ENCODE results near the gene MAGEF1. TPM values are rescaled to one million over a fixed set of nuclear protein-coding genes. Genes with fewer than 3 reads are reported as not detected.

Gene MAGEF1
- total RNA-seq, 1 experiment from 2014 or later = 31.9 TPM

DNA sequence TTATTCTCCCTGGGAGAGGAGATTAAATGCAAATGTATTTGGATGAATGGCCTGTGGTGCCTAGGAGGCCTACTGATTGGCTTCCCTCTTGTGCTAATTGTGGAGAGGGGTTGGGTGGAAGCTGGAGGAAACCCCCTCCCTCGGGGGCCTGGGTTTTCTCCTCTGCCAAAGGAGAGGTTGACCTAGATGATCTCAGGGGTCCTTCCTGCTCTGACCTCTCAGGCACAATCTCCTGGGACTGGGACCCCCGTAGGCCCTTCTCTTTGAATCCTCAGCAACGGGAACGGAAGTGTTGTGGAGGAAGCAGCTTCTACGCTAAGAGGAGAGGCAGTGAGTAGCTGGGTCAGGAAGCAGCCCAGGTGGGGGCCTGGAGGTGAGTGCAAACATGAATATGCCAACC is 40.5 kb upstream of the MAGEF1 start:
- H3K4me1 Mint-ChIP-seq = peaks cover 42 to 55% of the 10 kb centered on the region in 2 experiments
- peaks cover 8% of the 10 kb centered on the region; the same call in 1 of the 2 replicates for H3K4me1 ChIP-seq (ENCODE audit: insufficient read depth, low read length)
- no peak for DNase-seq

More for the DNA sequence above, 40.5 kb upstream of the MAGEF1 start:
- Histone ChIP-seq H3K14ac (ENCODE audit: insufficient read depth, low read length) (no peak overlapping the region), H3K79me1 (ENCODE audit: insufficient read depth, low read depth, low read length, poor library complexity, severe bottlenecking) (no peaks in the 10 kb centered on the region), H4K91ac (ENCODE audit: insufficient read length, low read depth, low read length) (no peak overlapping the region), H3K4me2 (ENCODE audit: insufficient read depth, insufficient read length, low read length) (no peak overlapping the region), H2AFZ (ENCODE audit: low read length) (no peak overlapping the region), H2BK120ac (ENCODE audit: low read depth, low read length, poor library complexity, severe bottlenecking) (no peak overlapping the region), H3K23ac (ENCODE audit: insufficient read length, low read depth, low read length) (no peak overlapping the region), H2BK15ac (ENCODE audit: low read depth, low read length) (no peak overlapping the region), H3K9me3 (ENCODE audit: control insufficient read depth, low read depth, low read length) (no peaks in the 10 kb centered on the region), H3K23me2 (ENCODE audit: insufficient read length, low read depth, low read length, poor library complexity, severe bottlenecking) (no peaks in the 10 kb centered on the region), H3T11ph (ENCODE audit: low read length) (no peak overlapping the region), H4K8ac (replicated peaks; ENCODE audit: insufficient read length, low read depth, low read length) (no peak overlapping the region), H3K4ac (ENCODE audit: low read depth, low read length) (no peak overlapping the region), H4K20me1 (ENCODE audit: control insufficient read depth, insufficient read depth, insufficient read length) (peaks cover 2% of the 10 kb centered on the region), H2AK5ac (ENCODE audit: insufficient read length, low read length) (no peak overlapping the region), H3K27ac (ENCODE audit: insufficient read length, low read depth, low read length) (no peak overlapping the region), H3K27me3 (ENCODE audit: insufficient read depth, low read length) (no peaks in the 10 kb centered on the region), H3K56ac (ENCODE audit: insufficient read length, low read depth, low read length) (no peak overlapping the region), H3K79me2 (ENCODE audit: insufficient read depth, low read length) (no peaks in the 10 kb centered on the region), H3K9ac (ENCODE audit: extremely low read depth, insufficient read length, low read length) (no peak overlapping the region), H2BK12ac (ENCODE audit: insufficient read length, low read depth, low read length) (no peak overlapping the region), H4K5ac (ENCODE audit: insufficient read length, low read depth, low read length) (no peak overlapping the region), H2BK20ac (ENCODE audit: low read depth, low read length, poor library complexity, severe bottlenecking) (no peak overlapping the region), H3K18ac (ENCODE audit: insufficient read length, low read depth, low read length) (no peak overlapping the region), H2BK5ac (ENCODE audit: insufficient read length, low read length) (no peak overlapping the region)
- H3K9me3 Mint-ChIP-seq = peaks cover 7 to 10% of the 10 kb centered on the region in 2 experiments
- H3K27ac Mint-ChIP-seq = no peak overlapping the region
- peaks cover 28% of the 10 kb centered on the region for H3K27me3 Mint-ChIP-seq (ENCODE audit: low read depth)
- H3K36me3 Mint-ChIP-seq (ENCODE audit: insufficient read depth in 1 of 3, low read depth in 3 of 3) = peaks cover 3 to 6% (median 3%) of the 10 kb centered on the region in 3 experiments; a peak in 5 of 7 replicates
- WGBS (ENCODE audit: extremely low coverage, insufficient read length, low lambda C conversion rate) = no CpG with 5 or more reads among the region's 5 CpGs
- H3K4me3 Mint-ChIP-seq = peak overlapping the region in 1 of 2 experiments; percentile 2; a peak in 1 of 5 replicates
- TF ChIP-seq CTCF (conservative IDR thresholded peaks at IDR 0.05) = no peak
